ENCODE data around the gene HRAS. TPM values are rescaled to one million over a fixed set of nuclear protein-coding genes. Genes with fewer than 3 reads are reported as not detected.
A peak's percentile ranks its signal among the peaks of the same experiment; 100 is the strongest.

HRAS gene
- total RNA-seq, 5 donors from 2014 or later (not counting 1 experiment from before 2014, with no cell fraction given): 27.6 to 53.4 (median 47.6) TPM

GRCh38 chr11:536841-537621 lies 1.7 kb upstream of the HRAS start, which contains the start of gene LRRC56:
TSS of gene LRRC56 (plus strand) at chr11:537527. CDS start at chr11:540685, 3,158 bp downstream.
- WGBS (ENCODE audit: insufficient coverage): under 1% methylated on average over 93 of the region's 93 CpGs
- DNase-seq (peak; percentile 67 to 96 (median 82)), ATAC-seq (replicated peaks in 1 of 4) (peak; percentile 15 to 49 (median 25))
- peak within 1 kb of the TSS; percentile 96 to 97 for H3K27ac Mint-ChIP-seq
- ChIA-PET CTCF (interaction anchor here in 1 of 2 donors (0.8 kb wide), 1 partner anchor 66 kb away, joined by 3 read pairs; no protein-coding TSS in a partner anchor), POLR2A (interaction anchor here in 1 of 2 donors (0.6 kb wide), 1 partner anchor 219 kb away, joined by 3 read pairs; no protein-coding TSS in a partner anchor)
- Histone ChIP-seq H3K4me1 (ENCODE audit: control insufficient read depth in 1 of 2, extremely low read depth in 1 of 2, insufficient read depth in 2 of 2, low read length in 2 of 2) (peaks cover 11 to 48% of the 10 kb centered on the region in 2 experiments), H3K27me3 (replicated peaks in 1 of 2; ENCODE audit: control insufficient read depth in 2 of 2, extremely low read depth in 1 of 2, insufficient read depth in 2 of 2, low read length in 1 of 2) (no peaks in the 10 kb centered on the region), H3K4me3 (ENCODE audit: control insufficient read depth in 1 of 2, extremely low read depth in 1 of 2, low read length in 1 of 2) (peak within 1 kb of the TSS; percentile 49 to 53), H3K9me3 (no peaks in the 10 kb centered on the region), H3K36me3 (ENCODE audit: control insufficient read depth in 2 of 2, extremely low read depth in 1 of 2, insufficient read depth in 1 of 2, low read length in 1 of 2) (peaks cover 4 to 18% of the 10 kb centered on the region in 2 donors), H3K27ac (ENCODE audit: low read length) (peak within 1 kb of the TSS; percentile 89)
- no peaks in the 10 kb centered on the region for H3K9me3 Mint-ChIP-seq
- H3K4me3 Mint-ChIP-seq: peak within 1 kb of the TSS; percentile 86 to 94 (median 91)
- peaks cover 4% of the 10 kb centered on the region for H3K36me3 Mint-ChIP-seq
- H3K4me1 Mint-ChIP-seq: peaks cover 5 to 27% (median 23%) of the 10 kb centered on the region in 3 donors
- H3K27me3 Mint-ChIP-seq: no peaks in the 10 kb centered on the region

DNA sequence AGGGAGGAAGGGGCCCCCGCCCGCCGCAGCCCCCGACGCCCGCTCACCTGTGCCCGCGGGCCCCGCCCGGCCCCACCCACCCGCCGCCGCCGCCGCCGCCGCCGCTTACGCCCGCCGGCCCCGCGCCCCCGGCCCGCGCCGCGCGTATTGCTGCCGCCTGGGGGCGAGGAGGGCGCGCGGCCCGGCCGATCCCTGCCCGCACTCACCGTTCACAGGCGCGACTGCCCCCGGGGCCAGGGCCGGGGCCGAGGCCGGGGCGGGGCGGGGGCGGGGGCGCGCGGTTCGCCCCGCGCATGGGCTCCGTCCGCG lies 212 bp downstream of the HRAS start:
- H3K4me1 Mint-ChIP-seq: peaks cover 5 to 29% (median 23%) of the 10 kb centered on the region in 3 donors
- ChIA-PET CTCF (no interaction called here), POLR2A (interaction anchor here in 1 of 2 donors (0.6 kb wide), 1 partner anchor 132 kb away, joined by 3 read pairs; no protein-coding TSS in a partner anchor)
- H3K4me1 ChIP-seq (ENCODE audit: control insufficient read depth in 1 of 2, extremely low read depth in 1 of 2, insufficient read depth in 2 of 2, low read length in 2 of 2): peaks cover 11 to 48% of the 10 kb centered on the region in 2 experiments
- peak overlapping the region in 1 of 3 donors; percentile 64 for H3K4me3 Mint-ChIP-seq
- H3K9me3 Mint-ChIP-seq: no peaks in the 10 kb centered on the region
- no peak overlapping the region for H3K27ac Mint-ChIP-seq
- no peaks in the 10 kb centered on the region for H3K9me3 ChIP-seq
- no peaks in the 10 kb centered on the region for H3K27me3 Mint-ChIP-seq
- H3K36me3 Mint-ChIP-seq: peaks cover 6% of the 10 kb centered on the region
- under 1% methylated on average over 46 of the region's 56 CpGs for WGBS (ENCODE audit: insufficient coverage)
- H3K36me3 ChIP-seq (ENCODE audit: control insufficient read depth in 2 of 2, extremely low read depth in 1 of 2, insufficient read depth in 1 of 2, low read length in 1 of 2): peaks cover 8 to 23% of the 10 kb centered on the region in 2 donors
- H3K27ac ChIP-seq (ENCODE audit: low read length): no peak overlapping the region
- DNase-seq (peak in 1 of 35 experiments; percentile 33), ATAC-seq (replicated peaks in 1 of 4) (peak in 3 of 4 experiments; percentile 26 to 28 (median 26))
- no peaks in the 10 kb centered on the region for H3K27me3 ChIP-seq (replicated peaks in 1 of 2; ENCODE audit: control insufficient read depth in 2 of 2, extremely low read depth in 1 of 2, insufficient read depth in 2 of 2, low read length in 1 of 2)
- no peak overlapping the region for H3K4me3 ChIP-seq (ENCODE audit: control insufficient read depth in 1 of 2, extremely low read depth in 1 of 2, low read length in 1 of 2)

DNA sequence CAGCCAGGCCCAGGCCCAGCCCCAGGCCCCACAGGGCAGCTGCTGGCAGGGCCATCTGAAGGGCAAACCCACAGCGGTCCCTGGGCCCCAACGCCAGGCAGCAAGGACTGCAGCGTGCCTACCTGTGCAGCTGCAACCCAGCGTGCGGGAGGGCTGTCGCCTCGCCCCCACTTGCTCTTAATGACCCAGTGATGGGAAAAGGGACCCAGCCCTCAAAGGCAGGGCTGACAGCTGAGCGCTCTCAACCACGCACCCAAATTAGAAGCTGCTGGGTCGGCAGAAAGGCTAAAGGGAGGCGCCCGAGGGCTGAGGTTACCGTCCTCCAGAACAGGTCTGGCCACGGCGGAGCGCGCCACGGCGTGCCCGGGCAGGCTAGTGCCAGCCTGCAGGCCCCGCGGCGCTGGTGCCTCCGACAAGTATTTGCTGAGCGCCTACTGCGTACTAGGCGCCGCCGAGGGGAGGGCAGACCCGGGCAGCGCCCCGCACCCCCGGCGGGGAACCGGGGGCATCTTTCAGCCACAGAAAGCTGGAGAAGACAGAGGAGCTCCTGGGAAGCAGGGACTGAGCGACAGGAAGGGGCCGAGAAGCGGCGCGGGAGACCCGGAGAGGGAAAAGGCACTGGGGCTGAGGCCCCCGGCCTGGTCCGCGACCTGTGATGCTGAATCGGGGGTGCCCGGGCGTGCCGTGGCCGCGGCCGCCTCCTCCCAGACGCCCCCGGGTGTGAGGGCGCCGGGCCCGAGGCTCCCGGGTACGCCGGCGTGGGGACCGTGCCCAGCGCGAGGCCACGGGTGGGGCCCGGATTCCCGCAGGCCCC lies 773 bp downstream of the HRAS start:
- Mint-ChIP-seq H3K4me3 (peak overlapping the region; percentile 64 to 69 (median 68)), H3K9me3 (no peaks in the 10 kb centered on the region), H3K4me1 (peaks cover 5 to 29% (median 23%) of the 10 kb centered on the region in 3 donors), H3K36me3 (peaks cover 6% of the 10 kb centered on the region), H3K27me3 (no peaks in the 10 kb centered on the region), H3K27ac (no peak overlapping the region)
- ChIA-PET CTCF (interaction anchor here in 1 of 2 donors (1.2 kb wide), 1 partner anchor 16 kb away, joined by 3 read pairs; no protein-coding TSS in a partner anchor), POLR2A (interaction anchor here in 1 of 2 donors (0.6 kb wide), 1 partner anchor 132 kb away, joined by 3 read pairs; no protein-coding TSS in a partner anchor)
- Histone ChIP-seq H3K4me1 (ENCODE audit: control insufficient read depth in 1 of 2, extremely low read depth in 1 of 2, insufficient read depth in 2 of 2, low read length in 2 of 2) (peaks cover 11 to 48% of the 10 kb centered on the region in 2 experiments), H3K36me3 (ENCODE audit: control insufficient read depth in 2 of 2, extremely low read depth in 1 of 2, insufficient read depth in 1 of 2, low read length in 1 of 2) (peaks cover 11 to 25% of the 10 kb centered on the region in 2 donors), H3K4me3 (ENCODE audit: control insufficient read depth in 1 of 2, extremely low read depth in 1 of 2, low read length in 1 of 2) (peak overlapping the region; percentile 65 to 67), H3K27me3 (replicated peaks in 1 of 2; ENCODE audit: control insufficient read depth in 2 of 2, extremely low read depth in 1 of 2, insufficient read depth in 2 of 2, low read length in 1 of 2) (no peaks in the 10 kb centered on the region), H3K27ac (ENCODE audit: low read length) (no peak overlapping the region), H3K9me3 (no peaks in the 10 kb centered on the region)
- peak in 7 of 35 experiments; percentile 20 to 49 (median 30) for DNase-seq
- WGBS (ENCODE audit: insufficient coverage): 9% methylated on average over 53 of the region's 66 CpGs
- peak in 1 of 4 experiments; percentile 11 for ATAC-seq (replicated peaks in 1 of 4)

DNA sequence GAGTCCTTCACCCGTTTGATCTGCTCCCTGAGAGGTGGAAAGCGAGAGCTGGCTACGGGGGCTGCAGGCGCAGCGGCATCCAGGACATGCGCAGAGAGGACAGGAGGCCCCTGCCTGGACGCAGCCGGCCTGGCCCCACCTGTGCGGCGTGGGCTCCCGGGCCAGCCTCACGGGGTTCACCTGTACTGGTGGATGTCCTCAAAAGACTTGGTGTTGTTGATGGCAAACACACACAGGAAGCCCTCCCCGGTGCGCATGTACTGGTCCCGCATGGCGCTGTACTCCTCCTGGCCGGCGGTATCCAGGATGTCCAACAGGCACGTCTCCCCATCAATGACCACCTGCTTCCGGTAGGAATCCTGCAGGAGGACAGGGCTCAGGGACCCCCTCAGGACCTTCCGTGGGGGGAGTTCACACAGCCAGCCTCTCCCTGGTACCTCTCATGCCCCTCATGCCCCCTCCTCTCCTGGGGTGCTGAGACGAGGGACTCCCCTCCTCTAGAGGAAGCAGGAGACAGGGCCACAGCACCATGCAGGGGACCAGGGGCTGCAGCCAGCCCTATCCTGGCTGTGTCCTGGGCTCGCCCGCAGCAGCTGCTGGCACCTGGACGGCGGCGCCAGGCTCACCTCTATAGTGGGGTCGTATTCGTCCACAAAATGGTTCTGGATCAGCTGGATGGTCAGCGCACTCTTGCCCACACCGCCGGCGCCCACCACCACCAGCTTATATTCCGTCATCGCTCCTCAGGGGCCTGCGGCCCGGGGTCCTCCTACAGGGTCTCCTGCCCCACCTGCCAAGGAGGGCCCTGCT lies 1.6 kb downstream of the HRAS start:
- H3K36me3 Mint-ChIP-seq: peaks cover 6% of the 10 kb centered on the region
- Histone ChIP-seq H3K9me3 (no peaks in the 10 kb centered on the region), H3K27me3 (replicated peaks in 1 of 2; ENCODE audit: control insufficient read depth in 2 of 2, extremely low read depth in 1 of 2, insufficient read depth in 2 of 2, low read length in 1 of 2) (no peaks in the 10 kb centered on the region), H3K36me3 (ENCODE audit: control insufficient read depth in 2 of 2, extremely low read depth in 1 of 2, insufficient read depth in 1 of 2, low read length in 1 of 2) (peaks cover 11 to 25% of the 10 kb centered on the region in 2 donors), H3K4me3 (ENCODE audit: control insufficient read depth in 1 of 2, extremely low read depth in 1 of 2, low read length in 1 of 2) (no peak overlapping the region), H3K27ac (ENCODE audit: low read length) (no peak overlapping the region), H3K4me1 (ENCODE audit: control insufficient read depth in 1 of 2, extremely low read depth in 1 of 2, insufficient read depth in 2 of 2, low read length in 2 of 2) (peaks cover 11 to 48% of the 10 kb centered on the region in 2 experiments)
- DNase-seq (no peak), ATAC-seq (replicated peaks in 1 of 4) (no peak)
- 98% methylated on average over 36 of the region's 37 CpGs for WGBS (ENCODE audit: insufficient coverage)
- CTCF ChIA-PET: interaction anchor here in 1 of 2 donors (1.2 kb wide), 1 partner anchor 15 kb away, joined by 3 read pairs; no protein-coding TSS in a partner anchor
- H3K27ac Mint-ChIP-seq: no peak overlapping the region
- no peaks in the 10 kb centered on the region for H3K9me3 Mint-ChIP-seq
- no peaks in the 10 kb centered on the region for H3K27me3 Mint-ChIP-seq
- H3K4me1 Mint-ChIP-seq: peaks cover 5 to 28% (median 22%) of the 10 kb centered on the region in 3 donors
- POLR2A ChIA-PET: no interaction called here
- peak overlapping the region; percentile 25 to 64 (median 34) for H3K4me3 Mint-ChIP-seq

- Mint-ChIP-seq H3K36me3 (peaks cover 6% of the 10 kb centered on the region), H3K27me3 (no peaks in the 10 kb centered on the region), H3K4me3 (peak overlapping the region in 1 of 3 donors; percentile 34), H3K4me1 (peaks cover 5 to 21% (median 16%) of the 10 kb centered on the region in 3 donors), H3K27ac (no peak overlapping the region), H3K9me3 (no peaks in the 10 kb centered on the region)
- DNase-seq (no peak), ATAC-seq (replicated peaks in 1 of 4) (no peak)
- H3K9me3 ChIP-seq: no peaks in the 10 kb centered on the region
- H3K4me1 ChIP-seq (ENCODE audit: control insufficient read depth in 1 of 2, extremely low read depth in 1 of 2, insufficient read depth in 2 of 2, low read length in 2 of 2): peaks cover 11 to 42% of the 10 kb centered on the region in 2 experiments
- H3K4me3 ChIP-seq (ENCODE audit: control insufficient read depth in 1 of 2, extremely low read depth in 1 of 2, low read length in 1 of 2): no peak overlapping the region
- H3K27ac ChIP-seq (ENCODE audit: low read length): no peak overlapping the region
- 98% methylated on average over 30 of the region's 33 CpGs for WGBS (ENCODE audit: insufficient coverage)
- CTCF ChIA-PET: no interaction called here
- POLR2A ChIA-PET: interaction anchor here in 1 of 2 donors (0.6 kb wide), 1 partner anchor 67 kb away, joined by 4 read pairs; no protein-coding TSS in a partner anchor
- H3K36me3 ChIP-seq (ENCODE audit: control insufficient read depth in 2 of 2, extremely low read depth in 1 of 2, insufficient read depth in 1 of 2, low read length in 1 of 2): peaks cover 8 to 25% of the 10 kb centered on the region in 2 donors
- H3K27me3 ChIP-seq (replicated peaks in 1 of 2; ENCODE audit: control insufficient read depth in 2 of 2, extremely low read depth in 1 of 2, insufficient read depth in 2 of 2, low read length in 1 of 2): no peaks in the 10 kb centered on the region
These were observed 2.3 kb downstream of the HRAS start for GRCh38 chr11:532986-533585.
